Activated CD4-positive, alpha-beta memory T cell treated with anti-CD3 and anti-CD28 coated beads, Interleukin-2, amount 10 ng/mL, durations not matched to agents 7 days and 5 days (primary cell): Measurements from ENCODE around the gene HOXB8. TPM values are rescaled to one million over a fixed set of nuclear protein-coding genes. Genes with fewer than 3 reads are reported as not detected.

Experiments
- total RNA-seq, 2 experiments: library from RNA; stranded (reverse); gene quantifications; one replicate each; pipeline ENCODE4 v1.2.3, GENCODE V29; 2021

The HOXB8 gene
- total RNA-seq, 2 experiments from 2014 or later = not detected

Other genes starting within 250 kb of the HOXB8 start
- gene SKAP1, start 185.1 kb downstream of the HOXB8 start, total RNA-seq = 100 to 1,000 TPM; 132 to 133 TPM
- gene HOXB1, start 84.3 kb downstream of the HOXB8 start, total RNA-seq = not detected
- 10 to 100 TPM; 20.3 to 20.9 TPM for gene HOXB2, start 70.2 kb downstream of the HOXB8 start, total RNA-seq
- gene HOXB4, start 36.9 kb downstream of the HOXB8 start, total RNA-seq = 1 to 10 TPM; 6.2 to 7.0 TPM
- 10 to 100 TPM; 10.8 to 12.1 TPM for gene HOXB3, start 25.1 kb downstream of the HOXB8 start, total RNA-seq
- gene HOXB5, start 21.5 kb downstream of the HOXB8 start, total RNA-seq = under 1 TPM in 1 of 2 experiments, not detected in 1; 0.20 TPM
- under 1 TPM; 0.60 to 0.68 TPM for gene HOXB6, start 10.3 kb downstream of the HOXB8 start, total RNA-seq
- gene HOXB7, start 4.3 kb downstream of the HOXB8 start, total RNA-seq = 1 to 10 TPM; 1.6 to 1.7 TPM
- 1 to 10 TPM in 1 of 2 experiments, under 1 TPM in 1; 0.88 to 1.4 TPM for gene HOXB9, start 11.1 kb upstream of the HOXB8 start, total RNA-seq
- gene PRAC1, start 107.2 kb upstream of the HOXB8 start, total RNA-seq = not detected
- not detected for gene PRAC2, start 107.9 kb upstream of the HOXB8 start, total RNA-seq
- gene HOXB13, start 113.5 kb upstream of the HOXB8 start, total RNA-seq = not detected
- gene TTLL6, start 201.9 kb upstream of the HOXB8 start, total RNA-seq = not detected
- 100 to 1,000 TPM; 162 to 176 TPM for gene CALCOCO2, start 215.7 kb upstream of the HOXB8 start, total RNA-seq